Stimulated activated CD8-positive, alpha-beta memory T cell treated with anti-CD3 and anti-CD28 coated beads, Interleukin-15, amount 100 ng/mL, for 48 hours (primary cell): ENCODE measurements around the gene CYCS.
"Not testable (repeated sequence)": the region's sequence is repeated elsewhere in the genome, so short reads cannot be mapped to it uniquely, and the experiment has no call there.

Experiments used
- DNase-seq, 2 donors: peaks; one replicate each; pipeline ENCODE4 v3.0.0-alpha.2; 2020; ENCODE audit warnings: low read depth in 2 of 2

The CYCS gene

DNA sequence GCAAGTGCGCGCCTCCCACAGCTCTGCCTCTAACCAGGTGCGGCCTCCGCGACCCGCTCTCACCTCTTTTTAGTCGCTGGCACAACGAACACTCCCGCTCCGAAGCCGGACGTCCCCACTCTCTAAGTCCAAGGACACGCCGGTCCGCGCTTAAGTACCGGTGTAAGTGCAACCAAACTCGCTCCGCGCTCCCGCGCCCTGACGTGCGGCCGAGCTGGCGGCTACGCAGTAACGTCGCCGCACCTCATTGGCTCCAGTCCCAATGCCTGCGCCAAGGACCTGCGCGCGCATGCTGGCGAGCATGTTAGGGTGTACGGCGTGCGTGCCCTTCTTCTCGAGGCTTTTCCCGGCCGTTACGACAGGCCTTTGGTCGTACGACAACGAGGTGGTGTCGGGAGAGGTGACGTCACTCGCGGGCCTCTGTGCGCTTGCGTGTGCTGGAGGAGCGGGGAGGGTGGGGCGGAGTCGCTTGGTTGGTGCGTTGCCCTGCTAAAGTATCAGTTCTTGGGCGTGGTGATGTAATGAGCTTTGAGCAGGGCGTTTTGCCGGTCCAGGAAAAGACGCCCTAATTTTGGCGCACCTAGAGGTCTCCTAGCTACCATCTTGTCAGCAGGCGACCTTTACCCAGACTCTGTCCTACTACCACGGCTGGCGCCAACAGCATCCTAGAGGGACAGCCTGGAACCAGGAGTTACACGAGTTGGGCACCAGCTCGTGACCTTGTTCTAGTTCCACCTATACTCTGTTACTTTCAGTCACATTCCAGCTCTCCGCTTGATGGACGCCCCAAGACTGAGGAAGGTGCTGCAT is at the start of gene CYCS:
Gene CYCS (minus strand): TSS at position 124 of the 810 bp plus-strand sequence. CDS start 1,141 bp downstream, outside the sequence.
- peak; percentile 100 for DNase-seq

DNA sequence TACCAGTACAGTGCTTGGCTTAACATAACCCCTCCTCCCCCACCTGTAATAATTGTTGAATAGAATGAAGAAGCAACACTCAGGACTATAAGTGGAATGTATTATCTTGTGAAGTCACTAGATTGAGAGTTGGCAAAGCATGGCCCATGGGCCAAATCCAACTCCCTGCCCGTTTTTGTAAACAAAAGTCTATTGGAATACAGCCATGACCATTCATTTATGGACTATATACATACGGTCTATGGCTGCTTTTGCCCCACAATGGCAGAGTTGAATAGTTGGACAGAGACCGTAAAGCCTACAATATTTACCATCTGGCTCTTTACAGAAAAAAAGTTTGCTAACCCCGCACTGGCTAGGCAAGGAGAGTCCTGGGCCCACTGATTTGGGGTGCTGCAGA is 48.1 kb upstream of the CYCS start:
- DNase-seq, result no peak

DNA sequence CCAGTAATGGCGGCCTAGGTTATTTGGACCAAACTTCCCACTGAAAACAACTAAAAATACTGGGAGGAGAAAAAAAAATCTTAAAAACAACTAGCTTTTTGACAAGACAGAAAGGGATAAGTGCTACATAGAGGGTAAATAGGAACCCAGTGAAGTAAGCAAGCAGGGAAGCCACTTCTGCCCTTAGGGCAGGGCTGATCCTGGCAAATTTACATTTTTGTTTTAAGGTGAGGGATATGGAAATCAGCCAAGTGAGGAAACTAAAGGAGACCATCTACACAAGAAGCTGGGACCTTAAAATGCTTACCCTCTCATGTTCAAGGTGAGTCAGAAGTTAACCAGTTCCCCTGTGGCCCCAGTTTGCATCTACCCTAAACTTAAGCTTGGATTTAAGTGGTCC is 46.5 kb upstream of the CYCS start:
- DNase-seq, result no peak

GRCh38 chr7:25171071-25171470 is 46.0 kb upstream of the CYCS start:
- DNase-seq, result no peak

DNA sequence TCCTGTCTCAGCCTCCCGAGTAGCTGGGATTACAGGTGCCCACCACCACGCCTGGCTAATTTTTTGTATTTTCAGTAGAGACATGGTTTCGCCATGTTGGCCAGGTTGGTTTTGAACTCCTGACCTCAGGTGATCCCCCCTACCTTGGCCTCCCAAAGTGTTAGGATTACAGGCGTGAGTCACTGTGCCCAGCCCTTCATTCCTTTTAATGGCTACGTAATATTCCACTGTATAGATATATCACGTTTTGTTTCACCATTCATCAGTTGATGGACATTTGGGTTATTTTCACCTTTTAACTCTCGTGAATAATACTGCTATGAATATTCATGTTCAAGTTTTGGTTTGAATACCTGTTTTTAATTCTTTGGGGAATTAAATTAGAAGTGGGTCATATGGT is 44.6 kb upstream of the CYCS start:
- DNase-seq, result no peak

GRCh38 chr7:25168145-25168544 is 43.1 kb upstream of the CYCS start:
- DNase-seq, result no peak

DNA sequence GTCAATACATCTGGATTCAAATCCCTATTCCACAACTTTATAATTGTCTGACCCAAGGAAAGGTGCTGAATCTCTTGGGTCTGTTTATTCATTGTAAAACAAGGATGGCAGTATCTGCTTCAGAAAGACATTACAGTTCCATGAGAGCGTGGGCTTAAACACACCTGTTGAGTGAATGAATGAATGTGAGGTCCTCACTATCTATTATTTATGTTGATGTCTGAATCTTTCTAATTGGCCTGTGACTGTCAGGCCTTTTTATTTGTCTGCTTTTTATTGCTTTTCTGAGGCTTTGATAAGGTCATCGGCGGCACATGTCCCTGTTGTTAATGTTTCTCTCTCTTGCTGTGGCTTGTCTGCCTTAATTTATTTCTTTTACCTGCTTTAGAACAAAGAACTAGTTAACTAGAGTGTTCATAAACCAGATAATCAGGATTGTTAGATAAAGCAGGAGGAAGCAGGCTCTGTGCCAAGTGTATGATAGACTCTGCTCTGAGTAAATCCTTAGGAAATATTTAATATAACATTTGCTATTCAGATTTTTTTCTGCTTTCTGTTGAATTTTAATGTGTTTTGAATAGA is 42.3 kb upstream of the CYCS start:
- no peak for DNase-seq

GRCh38 chr7:25159983-25160596 is 35.0 kb upstream of the CYCS start:
- DNase-seq, result not testable (repeated sequence)

- DNase-seq, result no peak
These were observed 33.9 kb upstream of the CYCS start for GRCh38 chr7:25158966-25159365.

DNA sequence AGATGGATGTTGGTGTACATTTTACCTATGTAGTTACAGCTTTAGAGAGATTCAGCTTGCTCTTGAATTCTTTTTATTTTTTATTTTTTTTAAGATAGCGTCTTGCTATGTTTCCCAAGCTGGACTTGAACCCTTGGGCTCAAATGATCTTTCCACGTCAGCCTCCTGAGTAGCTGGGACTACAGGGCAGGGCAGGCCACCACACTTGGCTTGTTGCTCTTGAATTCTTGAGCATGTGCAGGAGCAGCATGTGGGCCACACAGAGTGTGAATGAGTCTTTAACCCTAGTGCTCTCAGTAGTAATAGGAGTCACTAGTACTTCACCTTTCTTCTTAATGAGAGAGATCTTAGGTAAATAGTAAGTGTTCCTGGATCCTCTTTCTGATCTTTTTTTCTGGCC is 26.7 kb upstream of the CYCS start:
- no peak for DNase-seq

GRCh38 chr7:25149836-25150235 is 24.8 kb upstream of the CYCS start:
- no peak for DNase-seq

DNA sequence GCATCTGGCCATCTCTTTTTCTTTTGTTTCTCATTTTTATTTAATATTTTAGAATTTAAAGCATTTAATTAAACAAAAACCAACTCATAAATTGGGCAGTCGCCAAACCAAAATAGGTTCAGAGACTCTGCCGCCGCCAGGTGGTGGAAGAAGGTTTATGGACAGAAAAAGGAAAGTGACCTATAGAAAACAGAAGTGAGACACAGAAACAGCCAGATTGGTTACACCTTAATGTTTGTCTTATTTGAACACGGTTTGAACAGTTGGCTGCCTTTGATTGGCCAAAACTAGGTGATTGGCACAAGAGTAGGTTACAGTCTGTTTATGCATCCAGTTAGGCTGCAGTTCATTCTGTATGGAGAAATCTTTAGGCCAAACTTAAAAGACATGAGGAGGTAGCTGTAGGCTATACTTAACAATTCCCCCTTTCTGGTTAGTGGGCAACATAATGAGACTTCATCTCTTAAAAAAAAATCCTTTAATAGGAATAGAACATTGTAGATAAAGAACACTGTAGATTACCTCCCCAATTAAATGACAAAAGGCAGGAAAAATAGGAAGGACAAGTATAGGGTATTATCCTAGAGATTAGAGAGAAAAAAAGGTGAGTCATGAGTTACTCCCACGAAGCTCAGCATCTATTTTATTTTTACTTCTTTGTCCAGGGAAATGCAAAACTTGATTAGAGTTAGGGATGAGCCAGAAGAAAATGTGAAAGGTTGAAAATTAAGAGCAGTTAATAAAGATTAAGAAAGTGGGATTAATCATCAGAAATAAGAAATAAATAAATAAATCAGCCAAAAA is 23.9 kb upstream of the CYCS start:
- no peak for DNase-seq

GRCh38 chr7:25143763-25144162 is 18.7 kb upstream of the CYCS start:
- DNase-seq, result no peak

GRCh38 chr7:25139536-25139935 is 14.5 kb upstream of the CYCS start:
- no peak for DNase-seq

- no peak for DNase-seq
These were observed 9.4 kb upstream of the CYCS start for GRCh38 chr7:25134358-25135010.

DNA sequence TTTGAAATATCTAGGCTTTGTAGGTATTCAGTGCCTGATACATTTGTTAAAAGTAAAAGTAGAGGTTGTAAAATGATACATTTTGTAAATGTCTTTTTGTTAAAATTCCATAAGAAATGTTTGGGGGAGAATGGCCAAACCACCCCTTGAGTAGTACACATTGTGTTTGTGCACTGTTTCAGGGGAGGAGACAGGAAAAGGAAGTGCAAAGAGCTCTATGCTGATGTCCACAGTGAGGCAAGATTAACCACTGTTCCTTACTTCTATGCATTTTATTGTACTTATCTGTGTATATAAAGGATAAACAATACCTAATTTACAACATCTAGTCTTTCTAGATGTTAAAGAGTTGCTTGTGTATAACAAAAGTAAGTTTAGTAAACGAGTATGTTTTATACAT is 7.4 kb upstream of the CYCS start:
- DNase-seq, result no peak

DNA sequence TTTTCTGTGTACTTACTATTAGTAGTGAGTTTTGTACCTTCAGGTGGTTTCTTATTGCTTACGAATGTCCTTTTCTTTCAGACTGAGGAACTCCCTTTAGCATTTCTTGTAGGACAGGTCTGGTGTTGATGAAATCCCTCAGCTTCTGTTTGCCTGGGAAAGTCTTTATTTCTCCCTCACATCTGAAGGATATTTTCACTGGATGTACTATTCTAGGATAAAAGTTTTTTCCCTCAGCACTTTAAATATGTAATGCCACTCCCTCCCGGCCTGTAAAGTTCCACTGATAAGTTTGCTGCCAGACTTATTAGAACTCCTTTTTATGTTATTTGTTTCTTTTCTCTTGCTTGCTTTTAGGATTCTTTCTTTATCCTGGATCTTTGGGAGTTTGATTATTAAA is 1.7 kb upstream of the CYCS start:
- DNase-seq, result no peak

DNA sequence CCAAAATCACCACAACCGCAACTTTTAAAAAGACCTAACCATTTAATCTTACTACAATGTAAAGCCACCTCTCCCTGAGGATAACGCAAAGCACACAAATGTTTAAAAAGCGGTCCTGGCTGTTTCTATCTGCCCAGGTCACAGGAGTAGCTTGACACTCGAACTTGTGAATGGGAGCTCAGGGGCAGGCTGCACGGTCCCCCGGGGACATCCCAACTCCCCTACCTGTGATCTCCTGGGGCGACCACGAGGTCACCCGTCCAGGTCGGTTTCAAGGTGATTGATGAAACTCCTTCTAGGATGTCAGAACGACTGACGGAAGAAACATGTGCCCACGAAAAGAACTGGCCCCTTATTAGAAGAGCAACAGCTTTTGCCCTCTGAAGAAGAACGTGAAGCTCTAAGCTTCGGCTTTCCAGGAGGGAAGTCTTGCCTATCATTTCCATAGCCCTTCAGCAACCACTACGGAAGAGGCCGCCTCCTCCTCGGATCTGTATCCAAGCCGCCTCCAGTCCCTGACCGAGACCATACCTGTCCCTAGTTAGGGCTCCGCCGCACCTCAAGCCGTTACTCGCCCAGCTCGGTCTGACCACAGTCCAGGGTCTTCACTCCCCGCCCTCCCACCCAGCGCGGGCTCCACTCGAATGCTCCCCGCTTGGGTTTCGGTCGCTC is 459 bp downstream of the CYCS start:
- DNase-seq, result no peak

DNA sequence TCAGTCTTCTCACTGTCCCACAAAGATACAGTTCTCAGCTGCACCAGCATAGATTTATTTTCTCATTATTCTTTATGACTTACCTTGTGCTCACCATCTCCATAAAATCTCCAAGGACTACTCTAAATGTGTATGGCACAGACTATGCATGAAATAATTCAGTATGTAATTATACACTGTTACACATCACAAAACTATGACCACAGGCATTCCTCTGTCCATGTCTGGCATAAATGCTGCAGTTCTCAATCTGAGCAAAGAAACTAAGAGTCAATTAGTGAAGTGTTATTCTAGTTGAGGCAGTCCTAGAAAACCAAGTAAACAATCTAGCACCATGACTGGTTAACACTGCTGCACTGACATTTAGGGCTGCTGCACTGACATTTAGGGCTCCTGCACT is 2.7 kb downstream of the CYCS start:
- no peak for DNase-seq

GRCh38 chr7:25121599-25121998 is 3.5 kb downstream of the CYCS start:
- no peak for DNase-seq

DNA sequence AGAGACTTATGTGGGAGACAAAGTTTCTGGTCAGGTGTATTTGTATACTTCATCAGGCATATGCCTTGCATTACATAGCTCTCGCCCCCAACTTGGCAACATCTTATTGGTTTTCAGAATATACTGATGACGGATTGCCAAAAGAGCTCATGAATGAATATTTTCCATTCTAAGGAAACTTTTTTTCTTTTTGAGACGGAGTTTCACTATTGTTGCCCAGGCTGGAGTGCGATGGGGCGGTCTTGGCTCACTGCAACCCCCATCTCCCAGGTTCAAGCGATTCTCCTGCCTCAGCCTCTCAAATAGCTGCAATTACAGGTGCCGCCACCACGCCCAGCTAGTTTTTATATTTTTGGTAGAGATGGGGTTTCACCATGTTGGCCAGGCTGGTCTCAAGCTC is 6.0 kb downstream of the CYCS start:
- no peak for DNase-seq
